SHP77 (cell line): Measurements from ENCODE around the gene POU6F2.

Source experiments
- DNase-seq, 2 experiments: peaks; one replicate each; lab custom pipeline; 2025; lab: John Stamatoyannopoulos, UW

POU6F2 gene

GRCh38 chr7:39252916-39253315 is 275.2 kb downstream of the POU6F2 start:
- DNase-seq: no peak

GRCh38 chr7:39259391-39260003 is 281.8 kb downstream of the POU6F2 start:
- no peak for DNase-seq

DNA sequence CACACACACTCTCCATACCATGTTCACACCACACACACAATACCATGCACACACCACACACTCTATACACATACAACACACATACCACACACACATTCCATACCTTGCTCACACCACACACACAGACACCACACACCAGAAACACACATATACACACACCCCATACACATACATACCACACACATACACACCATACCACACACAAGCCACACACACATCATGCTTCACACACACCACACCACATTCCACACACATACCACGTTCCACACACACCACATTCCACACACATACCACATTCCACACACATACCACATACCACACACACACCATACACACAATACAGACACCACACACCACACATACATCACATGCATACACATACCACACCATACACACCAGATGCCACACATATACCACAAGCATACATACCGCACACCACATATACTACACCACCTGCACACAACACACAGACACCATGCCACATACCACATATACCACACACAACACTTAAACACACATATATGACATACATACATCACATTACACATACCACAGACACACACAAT is 282.7 kb downstream of the POU6F2 start:
- DNase-seq: no peak

GRCh38 chr7:39261771-39262170 is 284.1 kb downstream of the POU6F2 start:
- no peak for DNase-seq

- DNase-seq: no peak
Observed at GRCh38 chr7:39265641-39266591, 288.2 kb downstream of the POU6F2 start.

DNA sequence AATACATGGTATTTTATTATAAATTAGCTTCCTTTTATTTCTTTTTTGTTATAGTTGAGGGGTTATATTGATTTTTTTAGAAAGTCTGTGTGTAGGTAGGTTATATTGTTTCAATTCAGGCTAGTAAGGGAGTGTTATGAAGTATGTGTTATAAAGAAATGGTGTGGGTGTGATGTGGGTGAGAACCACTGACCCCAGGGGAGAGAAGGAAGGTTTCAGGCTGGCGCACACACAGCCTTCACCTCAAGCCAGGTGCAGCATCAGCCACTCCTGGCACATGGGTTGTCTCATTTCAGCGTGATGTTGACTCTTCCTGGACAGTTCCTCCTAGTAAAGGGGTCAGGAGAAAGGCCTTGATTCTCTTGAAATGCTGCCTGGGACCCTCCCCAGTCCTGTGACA is 291.3 kb downstream of the POU6F2 start:
- DNase-seq: no peak

DNA sequence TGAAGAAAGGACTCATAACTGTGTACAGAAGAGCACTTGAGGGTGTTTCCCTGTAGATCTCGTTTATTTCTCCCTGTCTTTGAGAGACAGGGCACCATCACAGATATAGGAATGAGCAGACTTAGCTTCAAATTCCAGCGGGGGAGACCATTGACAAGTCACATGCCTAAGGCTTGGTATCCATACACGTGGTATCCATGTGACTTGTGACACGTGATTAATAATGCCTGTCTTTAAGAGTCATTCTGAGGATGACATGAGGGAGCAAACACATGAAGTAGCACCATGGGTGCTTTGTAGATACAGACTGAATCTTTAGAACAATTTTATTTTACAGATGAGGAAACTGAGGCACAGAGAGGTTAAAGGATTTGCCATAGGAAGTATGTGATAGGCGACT is 292.3 kb downstream of the POU6F2 start:
- DNase-seq: no peak

DNA sequence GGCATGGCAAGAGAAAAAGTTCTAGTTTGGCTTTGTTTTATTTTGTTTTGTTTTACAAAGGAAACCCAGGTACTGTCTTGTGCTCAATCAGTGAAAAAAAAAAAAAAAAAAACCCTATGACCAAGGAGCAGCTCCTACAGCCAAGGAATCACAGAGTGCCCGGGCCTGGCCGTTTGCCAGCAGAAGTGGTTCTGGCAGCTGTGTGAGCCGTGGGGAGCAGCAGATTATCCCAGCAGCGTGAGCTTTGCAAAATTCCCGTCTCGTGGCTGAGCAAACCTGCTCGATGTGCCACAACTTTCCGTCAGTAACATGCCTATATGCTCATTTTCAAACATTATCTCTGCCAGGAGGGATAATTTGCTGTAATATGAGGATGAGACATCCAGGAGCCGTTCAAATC is 293.7 kb downstream of the POU6F2 start:
- peak; percentile 54 to 75 for DNase-seq

DNA sequence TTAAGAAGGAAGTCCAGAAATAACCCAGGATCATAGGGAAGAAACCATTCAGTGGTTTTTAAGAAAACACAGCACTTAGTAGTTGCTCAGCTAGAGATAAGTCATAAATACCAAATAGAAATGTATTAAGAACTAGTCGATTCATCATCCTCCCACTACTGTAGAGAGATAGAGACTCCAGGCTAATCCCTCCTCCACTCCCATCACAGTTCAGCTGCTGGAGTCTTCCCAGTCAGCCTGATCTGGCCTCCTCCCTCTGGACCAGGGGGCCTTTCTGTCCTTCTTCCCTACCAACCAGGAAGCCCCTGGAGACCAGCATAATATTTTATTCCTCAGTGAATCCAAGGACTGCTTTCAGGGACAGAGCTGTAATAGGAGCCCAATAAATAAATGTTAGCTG is 294.4 kb downstream of the POU6F2 start:
- no peak for DNase-seq

DNA sequence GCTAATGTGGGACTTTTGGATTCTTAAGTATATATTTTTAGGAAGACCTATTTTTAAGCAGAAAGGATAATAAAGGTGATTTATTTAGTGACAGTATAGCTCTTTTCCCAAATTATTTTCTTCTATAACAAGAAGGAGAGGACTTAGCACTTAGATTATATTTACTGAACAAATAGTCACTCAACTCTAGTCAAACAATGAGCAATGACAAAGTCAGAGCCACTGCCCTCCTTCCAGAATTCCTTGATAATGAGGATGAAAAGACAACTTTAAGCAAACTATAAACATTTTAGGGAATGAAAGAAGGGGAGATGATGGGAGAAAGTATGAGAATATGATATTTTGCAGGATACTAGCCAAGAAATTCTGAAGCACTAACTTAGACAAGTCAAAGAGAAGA is 295.0 kb downstream of the POU6F2 start:
- no peak for DNase-seq

- DNase-seq: no peak
Observed at GRCh38 chr7:39280337-39280736, 302.6 kb downstream of the POU6F2 start.

- DNase-seq: no peak
Observed at GRCh38 chr7:39285256-39285655, 307.5 kb downstream of the POU6F2 start.

DNA sequence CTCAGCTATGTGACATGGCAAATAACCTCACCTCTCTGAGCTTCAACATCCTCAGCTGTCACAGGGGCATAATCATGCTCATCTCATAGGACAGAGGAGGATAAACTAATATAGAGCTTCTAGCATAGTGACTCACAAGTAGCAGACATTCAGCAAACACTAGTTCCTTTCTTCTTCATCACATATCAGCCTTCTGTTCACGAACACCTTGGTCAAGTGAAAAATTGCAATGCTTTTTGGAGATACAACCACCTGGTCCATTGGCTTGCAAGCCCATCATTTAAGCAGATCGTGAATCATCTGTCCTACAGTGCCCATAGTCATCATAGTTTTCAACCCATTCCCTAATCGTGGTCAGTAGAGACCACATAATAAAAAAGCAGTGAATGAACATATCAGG is 310.6 kb downstream of the POU6F2 start:
- no peak for DNase-seq

DNA sequence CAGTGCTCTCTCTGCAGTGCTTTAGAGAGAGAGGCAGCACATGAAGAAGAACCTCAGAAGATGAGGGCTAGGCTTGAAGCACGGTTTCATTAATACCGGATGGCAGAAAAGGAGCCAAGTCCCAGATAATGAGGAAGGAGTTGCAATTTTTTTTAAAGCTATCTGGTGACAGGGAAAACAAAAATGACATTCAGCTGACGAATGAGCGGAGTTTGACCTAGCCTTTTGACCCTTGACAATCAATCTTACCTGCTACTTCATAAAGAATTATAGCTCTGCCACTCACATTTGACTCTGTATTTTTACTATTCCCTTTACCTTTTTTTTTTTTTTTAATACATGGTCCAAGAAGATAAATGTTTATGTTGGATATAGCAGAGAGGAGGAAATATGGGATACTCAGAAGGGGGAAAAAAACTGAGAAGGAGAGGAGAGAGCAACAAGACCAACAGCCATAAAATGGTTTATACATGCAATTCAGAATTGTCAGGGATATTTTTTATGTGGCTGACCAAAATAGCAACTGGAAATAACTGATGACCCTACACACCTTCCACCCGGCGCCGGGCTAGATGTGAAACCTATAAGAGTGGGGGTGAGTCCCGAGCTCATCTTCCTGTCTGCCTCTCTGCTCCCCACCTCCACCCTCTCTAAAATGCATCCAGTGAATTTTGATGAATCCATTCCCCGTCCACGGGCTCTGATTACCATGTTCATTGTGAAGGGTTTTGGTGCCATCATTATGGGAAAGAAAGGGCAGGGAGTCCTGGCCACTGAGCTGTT is 314.1 kb downstream of the POU6F2 start:
- DNase-seq: no peak

DNA sequence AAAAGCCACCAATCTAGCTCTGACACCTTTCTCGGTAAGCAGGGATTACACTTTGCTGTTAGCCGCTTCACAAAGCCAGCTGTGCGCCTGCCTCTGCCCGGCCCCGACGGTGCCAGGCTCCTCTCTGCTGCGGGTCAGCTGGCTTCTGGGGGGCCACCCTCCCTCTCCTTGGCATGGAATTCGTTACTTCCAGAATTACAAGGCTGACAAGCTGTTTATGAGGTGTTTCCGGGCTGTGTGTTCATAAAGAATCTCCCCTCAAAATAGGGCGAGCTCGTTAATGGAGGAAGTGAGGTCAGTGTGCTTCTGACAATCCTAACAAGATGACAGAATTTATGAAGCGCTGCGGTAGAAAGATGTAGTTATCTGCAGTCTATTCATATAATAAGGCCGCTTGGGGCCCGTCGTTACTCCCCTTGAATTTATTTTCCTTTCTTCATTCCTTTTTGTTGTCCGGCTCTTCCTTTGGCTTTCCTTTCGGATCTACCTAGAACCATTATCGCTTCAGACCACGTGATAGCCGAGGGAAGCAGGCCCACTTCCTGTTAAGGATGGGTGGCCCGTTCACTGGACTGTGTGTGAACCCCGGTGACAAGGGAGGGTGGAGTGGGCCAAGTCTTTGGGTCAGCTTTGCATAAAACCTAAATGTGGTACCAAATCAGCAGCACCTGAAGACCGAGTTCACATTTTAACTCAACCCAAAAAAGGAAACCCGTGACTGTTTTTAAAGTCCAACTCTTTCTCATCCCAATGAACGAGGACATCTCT is 315.5 kb downstream of the POU6F2 start:
- DNase-seq: no peak

DNA sequence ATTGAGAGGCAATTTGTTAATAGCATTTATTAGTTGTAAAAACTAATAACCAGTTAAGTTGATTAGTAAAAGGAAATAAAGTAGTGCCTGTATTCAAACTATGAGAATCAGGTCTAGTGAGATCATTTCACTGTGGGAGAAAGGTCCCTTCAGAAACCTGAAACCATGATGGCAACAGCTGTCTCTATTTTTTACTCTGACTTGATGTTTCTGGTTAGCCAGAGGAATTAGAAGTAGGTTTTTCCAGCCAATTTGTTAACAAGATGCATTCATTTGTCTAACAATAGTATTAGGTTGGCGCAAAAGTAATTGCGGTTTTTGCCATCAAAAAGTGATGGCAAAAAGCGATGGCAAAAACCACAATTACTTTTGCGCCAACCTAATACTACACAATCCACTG is 316.3 kb downstream of the POU6F2 start:
- no peak for DNase-seq

GRCh38 chr7:39295796-39296195 is 318.1 kb downstream of the POU6F2 start:
- no peak for DNase-seq

DNA sequence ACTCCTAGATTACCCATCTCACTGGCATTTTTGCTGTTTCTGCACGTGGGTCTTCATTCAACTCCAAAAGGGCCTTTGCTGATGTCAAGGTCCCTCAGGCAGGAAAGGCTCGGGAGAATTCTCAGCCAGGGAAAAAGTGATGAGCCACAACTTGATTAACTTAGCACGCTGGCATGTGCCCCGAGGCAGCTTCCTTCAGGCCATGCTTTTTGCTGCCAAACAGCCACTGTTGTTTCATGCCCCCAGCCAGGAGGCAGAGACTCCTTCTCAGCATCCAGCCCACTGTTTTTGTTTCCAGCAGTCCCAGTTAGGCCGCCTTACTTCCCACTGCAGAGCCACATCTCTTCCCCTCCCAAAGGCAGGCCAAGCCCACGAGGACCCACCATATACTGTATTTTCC is 322.0 kb downstream of the POU6F2 start:
- DNase-seq: no peak

GRCh38 chr7:39300276-39300675 is 322.6 kb downstream of the POU6F2 start:
- DNase-seq: no peak

DNA sequence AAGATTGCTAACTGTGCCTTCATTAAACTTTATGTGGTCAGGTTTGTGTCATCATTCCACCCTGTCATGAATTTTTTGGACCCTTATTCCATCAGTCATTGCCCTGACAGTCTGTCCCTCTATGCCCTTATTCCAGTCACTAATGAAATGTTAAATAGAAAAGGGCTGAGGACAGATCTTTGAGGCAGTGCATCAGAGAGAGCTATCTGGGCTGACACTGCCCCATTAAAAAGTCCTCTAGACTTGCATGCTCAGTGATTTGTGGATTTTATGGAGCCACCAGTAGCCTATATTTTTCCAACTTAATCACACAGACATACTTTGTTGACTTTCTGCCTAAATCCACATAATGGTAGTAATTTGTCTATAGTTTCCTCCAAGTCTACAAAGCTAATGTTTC is 323.8 kb downstream of the POU6F2 start:
- no peak for DNase-seq

DNA sequence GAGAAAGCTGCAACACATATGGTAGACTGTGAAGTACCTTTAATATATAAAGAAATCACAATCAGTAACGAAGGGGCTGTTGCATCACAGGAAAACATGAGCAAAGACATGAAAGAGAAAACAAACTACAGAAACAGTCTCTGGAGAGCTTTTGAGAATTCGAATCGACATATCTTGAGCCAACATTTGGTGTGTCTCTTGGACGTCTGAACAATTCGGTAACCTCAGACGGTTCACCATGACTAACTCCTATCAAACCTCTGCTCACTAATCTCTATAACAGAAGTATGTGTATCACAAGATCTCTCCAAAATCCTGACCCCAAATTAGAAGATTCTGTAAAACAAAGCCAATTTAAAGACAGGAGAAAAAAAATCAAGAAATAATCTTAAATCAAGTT is 326.5 kb downstream of the POU6F2 start:
- DNase-seq: no peak
